GM12878 (cell line): ENCODE measurements around the gene PPP1CC.

Experiments used
- CBX3 ChIP-seq: fragments of 200-600 bp; sonication (generic); IDR thresholded peaks from 2 replicates; pipeline ENCODE4 v1.6.1; 2016; ENCODE audit warnings: low read depth, borderline replicate concordance
- CEBPB ChIP-seq, 2 experiments: fragments of 150-350 bp in 1 of 2; IDR thresholded peaks; 2 replicates each; pipeline ENCODE4 v1.6.1; 2012 to 2014; ENCODE audit warnings: low read depth in 2 of 2, low read length in 2 of 2, borderline replicate concordance in 1 of 2, inconsistent platforms in 1 of 2
- CTCF ChIP-seq, 3 experiments: IDR thresholded peaks in 2 of 3; conservative IDR thresholded peaks in 1 of 3; 2 replicates each; pipeline ENCODE4 v1.5.1; 2011; ENCODE audit warnings: low read depth in 3 of 3, low read length in 3 of 3, mild to moderate bottlenecking in 3 of 3, control low read depth in 2 of 3, moderate library complexity in 2 of 3, inconsistent platforms in 1 of 3, mixed read lengths in 1 of 3; ENCODE audit not compliant: control insufficient read depth in 2 of 3, insufficient read depth in 1 of 3; ENCODE audit errors: extremely low read depth in 1 of 3
- EZH2 ChIP-seq: IDR thresholded peaks from 2 replicates; pipeline ENCODE4 v1.6.1; 2012; ENCODE audit warnings: low read depth, mild to moderate bottlenecking, control low read depth, inconsistent platforms, low read length, borderline replicate concordance; ENCODE audit not compliant: control insufficient read depth
- GABPA ChIP-seq: IDR thresholded peaks from 2 replicates; pipeline ENCODE4 v1.6.1; 2014; ENCODE audit warnings: antibody characterized with exemption, low read depth, mild to moderate bottlenecking, inconsistent platforms
- GATAD2B ChIP-seq: fragments of 450-650 bp; conservative IDR thresholded peaks from 2 replicates; pipeline ENCODE4 v1.6.1; 2017; ENCODE audit warnings: low read depth, mild to moderate bottlenecking, moderate library complexity
- JUNB ChIP-seq: IDR thresholded peaks from 2 replicates; pipeline ENCODE4 v1.6.1; 2016; ENCODE audit warnings: antibody characterized with exemption, mild to moderate bottlenecking
- POLR2A ChIP-seq: IDR thresholded peaks from 2 replicates; pipeline ENCODE4 v1.6.1; 2011; ENCODE audit warnings: low read depth, mild to moderate bottlenecking, low read length
- RELA ChIP-seq: fragments of 450-650 bp; IDR thresholded peaks from 2 replicates; pipeline ENCODE4 v1.8.0; 2014; ENCODE audit warnings: borderline replicate concordance; ENCODE audit not compliant: partially characterized antibody
- ZNF274 ChIP-seq: IDR thresholded peaks from one replicate; pipeline ENCODE4 v1.8.0; 2011; ENCODE audit not compliant: insufficient read length, insufficient read depth

DNA sequence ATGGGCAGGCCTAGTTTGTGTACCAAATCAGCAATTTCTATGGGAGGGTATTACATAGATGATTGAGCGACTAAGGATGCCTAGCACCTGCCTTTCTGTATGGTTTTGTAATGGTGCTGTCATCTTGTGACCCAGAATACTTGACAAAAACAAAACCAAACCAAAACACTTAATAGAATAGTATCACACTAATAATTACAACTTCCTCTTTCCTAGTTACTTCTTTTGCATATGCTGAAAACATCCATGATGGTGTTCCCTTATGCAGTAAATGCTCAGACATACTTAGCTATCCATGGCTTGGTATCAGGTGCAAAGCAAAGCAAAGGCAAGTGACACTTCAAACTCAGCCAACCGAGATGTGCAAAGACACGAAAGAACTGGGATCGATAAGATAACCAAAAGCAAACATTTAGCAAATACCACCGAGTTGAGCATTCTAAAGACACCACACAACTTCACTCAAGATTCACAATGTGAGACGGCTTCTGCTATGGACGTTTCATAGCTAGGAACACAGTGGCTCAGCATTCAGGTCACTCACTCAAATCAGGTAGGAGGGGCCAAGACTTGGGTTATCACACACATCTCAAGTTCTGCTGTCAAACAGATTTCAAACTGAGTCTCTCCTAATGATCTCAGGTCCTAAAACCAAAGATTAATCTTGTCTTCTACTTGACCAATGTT, 24.3 kb downstream of the PPP1CC start:
- TF ChIP-seq EZH2, result no peak
- no peak for TF ChIP-seq POLR2A
- TF ChIP-seq RELA, result no peak
- no peak for TF ChIP-seq CTCF (IDR thresholded peaks at IDR 0.05 in 2 of 3, conservative IDR thresholded peaks at IDR 0.05 in 1 of 3; ENCODE audit: control insufficient read depth in 2 of 3, extremely low read depth in 1 of 3, insufficient read depth in 1 of 3, low read depth in 3 of 3, low read length in 3 of 3)
- no peak for TF ChIP-seq CBX3
- no peak for TF ChIP-seq GATAD2B
- no peak for TF ChIP-seq ZNF274
- TF ChIP-seq JUNB, result no peak
- no peak for TF ChIP-seq GABPA
- TF ChIP-seq CEBPB (IDR thresholded peaks at IDR 0.05; ENCODE audit: borderline replicate concordance in 1 of 2, low read depth in 2 of 2, low read length in 2 of 2), result no peak
